Mesothelial cell of epicardium (in vitro differentiated cells): ENCODE results near the gene NTM. TPM values are rescaled to one million over a fixed set of nuclear protein-coding genes. Genes with fewer than 3 reads are reported as not detected.
"Not testable (repeated sequence)": the region's sequence is repeated elsewhere in the genome, so short reads cannot be mapped to it uniquely, and the experiment has no call there.

ENCODE experiments used
- DNase-seq, 2 experiments: peaks; one replicate each; pipeline ENCODE4 v3.0.0; 2021; ENCODE audit warnings: low spot score in 2 of 2; ENCODE audit not compliant: unreplicated experiment in 2 of 2
- H3K27ac Mint-ChIP-seq: 2 replicates; pipeline ENCODE4 v1.8.0; 2021; ENCODE audit warnings: mixed read lengths
- H3K27me3 Mint-ChIP-seq: 2 replicates; pipeline ENCODE4 v1.8.0; 2021; ENCODE audit warnings: low read depth, mixed read lengths
- H3K36me3 Mint-ChIP-seq: 2 replicates; pipeline ENCODE4 v1.8.0; 2021; ENCODE audit warnings: mixed read lengths
- H3K4me1 Mint-ChIP-seq: 2 replicates; pipeline ENCODE4 v1.8.0; 2021; ENCODE audit warnings: mixed read lengths
- H3K4me3 Mint-ChIP-seq: 2 replicates; pipeline ENCODE4 v1.8.0; 2021; ENCODE audit warnings: mild to moderate bottlenecking, moderate library complexity, mixed read lengths
- H3K9me3 Mint-ChIP-seq: 2 replicates; pipeline ENCODE4 v1.8.0; 2021; ENCODE audit warnings: mixed read lengths
- total RNA-seq: library from RNA; stranded (reverse); gene quantifications from 3 replicates; pipeline ENCODE4 v1.2.1, GENCODE V29; 2021
- TF ChIP-seq, protein P1 (sequence below): fragments of 200-600 bp; sonication (generic); IDR thresholded peaks from one replicate; pipeline ENCODE4 v1.5.0; 2021; ENCODE audit warnings: antibody characterized with exemption; ENCODE audit not compliant: unreplicated experiment

The NTM gene
- total RNA-seq, 1 donor from 2014 or later, result 3.9 TPM

DNA sequence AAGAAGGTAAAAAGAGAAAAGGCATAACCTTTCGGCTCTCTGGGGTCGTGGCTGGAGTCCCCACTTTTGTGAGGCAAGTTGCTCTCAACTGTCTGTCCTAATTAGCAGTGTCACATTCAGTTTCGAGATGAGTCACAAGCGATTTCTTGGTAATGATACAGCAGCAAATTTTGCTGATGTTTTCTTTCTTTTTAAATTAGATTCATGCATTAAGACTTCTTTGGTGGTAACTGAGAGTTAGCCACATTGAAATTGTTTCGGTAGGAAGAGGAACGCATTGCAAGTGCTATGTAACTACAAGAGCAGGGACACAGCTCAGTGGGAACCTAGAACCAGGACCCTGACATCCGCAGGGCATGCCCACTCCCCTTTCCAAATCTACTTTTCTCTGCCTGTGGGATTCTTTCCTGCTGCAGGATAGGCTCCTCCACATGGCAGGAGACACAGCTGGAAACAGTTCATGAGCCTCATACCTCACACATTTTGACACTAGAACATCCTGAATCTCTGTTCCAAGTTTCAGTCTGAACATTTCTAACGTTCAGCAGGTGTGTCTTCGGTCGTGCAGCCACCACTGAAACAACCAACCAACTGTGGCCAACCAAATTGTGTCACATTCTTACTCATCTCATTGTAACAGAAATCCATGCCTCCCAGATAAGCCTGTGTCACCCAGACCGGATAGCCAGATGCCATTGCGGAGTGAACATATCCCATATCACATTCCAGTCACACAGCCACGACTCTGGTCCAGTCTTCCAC is 987.6 kb downstream of the NTM start:
- no peak overlapping the region for H3K4me3 Mint-ChIP-seq
- H3K9me3 Mint-ChIP-seq, result no peaks in the 10 kb centered on the region
- H3K4me1 Mint-ChIP-seq, result no peaks in the 10 kb centered on the region
- TF ChIP-seq, protein P1, sequence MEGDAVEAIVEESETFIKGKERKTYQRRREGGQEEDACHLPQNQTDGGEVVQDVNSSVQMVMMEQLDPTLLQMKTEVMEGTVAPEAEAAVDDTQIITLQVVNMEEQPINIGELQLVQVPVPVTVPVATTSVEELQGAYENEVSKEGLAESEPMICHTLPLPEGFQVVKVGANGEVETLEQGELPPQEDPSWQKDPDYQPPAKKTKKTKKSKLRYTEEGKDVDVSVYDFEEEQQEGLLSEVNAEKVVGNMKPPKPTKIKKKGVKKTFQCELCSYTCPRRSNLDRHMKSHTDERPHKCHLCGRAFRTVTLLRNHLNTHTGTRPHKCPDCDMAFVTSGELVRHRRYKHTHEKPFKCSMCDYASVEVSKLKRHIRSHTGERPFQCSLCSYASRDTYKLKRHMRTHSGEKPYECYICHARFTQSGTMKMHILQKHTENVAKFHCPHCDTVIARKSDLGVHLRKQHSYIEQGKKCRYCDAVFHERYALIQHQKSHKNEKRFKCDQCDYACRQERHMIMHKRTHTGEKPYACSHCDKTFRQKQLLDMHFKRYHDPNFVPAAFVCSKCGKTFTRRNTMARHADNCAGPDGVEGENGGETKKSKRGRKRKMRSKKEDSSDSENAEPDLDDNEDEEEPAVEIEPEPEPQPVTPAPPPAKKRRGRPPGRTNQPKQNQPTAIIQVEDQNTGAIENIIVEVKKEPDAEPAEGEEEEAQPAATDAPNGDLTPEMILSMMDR, result no peak
- no peaks in the 10 kb centered on the region for H3K36me3 Mint-ChIP-seq
- no peak for DNase-seq
- peaks cover 49% of the 10 kb centered on the region for H3K27me3 Mint-ChIP-seq
- no peak overlapping the region for H3K27ac Mint-ChIP-seq

DNA sequence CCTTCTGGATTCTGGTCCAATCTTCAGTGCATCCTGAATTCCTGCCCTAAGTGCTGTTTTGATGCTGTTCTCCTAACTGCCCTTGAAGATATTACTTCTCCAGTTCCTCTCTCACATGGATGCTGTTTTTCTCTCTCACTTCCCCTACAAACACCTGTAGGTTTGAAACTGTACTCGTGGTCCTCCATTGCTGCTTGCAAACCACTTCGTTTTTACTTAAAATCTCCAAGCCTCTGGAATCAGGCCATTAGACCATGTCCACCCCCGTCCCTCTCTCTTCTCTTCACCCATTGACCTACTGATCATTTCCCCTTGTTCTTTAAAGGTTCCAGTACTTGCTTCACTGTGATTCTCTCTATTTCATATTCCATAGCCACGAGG is 988.1 kb downstream of the NTM start:
- Mint-ChIP-seq H3K4me1 (no peaks in the 10 kb centered on the region), H3K27ac (no peak overlapping the region), H3K4me3 (no peak overlapping the region), H3K9me3 (no peaks in the 10 kb centered on the region), H3K36me3 (no peaks in the 10 kb centered on the region), H3K27me3 (peaks cover 47% of the 10 kb centered on the region)
- DNase-seq, result no peak
- TF ChIP-seq, protein P1, result no peak

DNA sequence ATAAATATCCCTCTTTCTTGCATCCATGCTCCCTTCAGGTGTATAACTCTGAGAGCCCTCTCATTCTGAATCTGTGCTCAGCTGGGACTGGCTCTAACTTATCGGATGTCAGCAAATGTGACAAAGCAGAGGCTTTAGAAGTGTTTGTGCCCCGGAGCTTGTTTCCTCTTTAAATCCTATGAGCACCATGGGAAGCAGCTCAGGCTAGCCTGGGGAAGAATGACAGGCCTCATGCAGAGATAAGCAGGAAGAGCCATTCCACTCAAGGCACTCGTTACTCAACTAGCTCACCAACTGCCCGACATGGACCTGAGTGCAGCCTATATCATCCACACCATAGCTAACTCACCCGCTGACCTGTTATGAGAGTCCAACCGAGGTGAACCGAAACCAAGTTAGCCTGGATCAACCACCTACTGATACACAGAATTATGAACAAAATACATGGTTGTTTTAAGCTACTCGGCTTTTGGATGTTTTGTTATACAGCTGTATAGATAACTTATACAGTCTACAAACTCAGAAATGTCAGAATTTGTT is 990.7 kb downstream of the NTM start:
- no peak overlapping the region for H3K27ac Mint-ChIP-seq
- TF ChIP-seq, protein P1, result no peak
- H3K27me3 Mint-ChIP-seq, result peaks cover 36% of the 10 kb centered on the region
- no peaks in the 10 kb centered on the region for H3K36me3 Mint-ChIP-seq
- H3K4me3 Mint-ChIP-seq, result no peak overlapping the region
- no peaks in the 10 kb centered on the region for H3K4me1 Mint-ChIP-seq
- H3K9me3 Mint-ChIP-seq, result no peaks in the 10 kb centered on the region
- no peak for DNase-seq

DNA sequence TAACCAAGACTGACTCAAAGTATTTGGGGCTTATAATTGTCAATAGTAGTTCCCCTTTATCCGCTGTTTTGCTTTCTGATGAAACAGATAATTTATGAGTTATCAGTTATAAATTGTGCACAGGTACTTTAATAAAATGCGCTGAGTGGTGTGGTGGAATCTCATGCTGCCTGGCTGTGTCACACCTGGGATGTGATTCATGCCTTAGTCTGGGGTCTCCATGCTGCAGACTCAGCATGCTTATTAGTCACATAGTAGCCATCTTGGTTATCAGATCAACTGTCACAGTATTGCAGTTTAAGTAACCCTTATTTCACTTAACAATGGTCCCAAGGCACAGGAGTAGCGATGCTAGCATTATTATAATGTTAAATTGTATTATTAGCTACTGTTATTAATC is 995.2 kb downstream of the NTM start:
- H3K4me1 Mint-ChIP-seq, result no peaks in the 10 kb centered on the region
- H3K36me3 Mint-ChIP-seq, result no peaks in the 10 kb centered on the region
- peaks cover 23% of the 10 kb centered on the region for H3K27me3 Mint-ChIP-seq
- H3K4me3 Mint-ChIP-seq, result no peak overlapping the region
- DNase-seq, result no peak
- peaks cover 11% of the 10 kb centered on the region for H3K9me3 Mint-ChIP-seq
- TF ChIP-seq, protein P1, result no peak
- no peak overlapping the region for H3K27ac Mint-ChIP-seq

DNA sequence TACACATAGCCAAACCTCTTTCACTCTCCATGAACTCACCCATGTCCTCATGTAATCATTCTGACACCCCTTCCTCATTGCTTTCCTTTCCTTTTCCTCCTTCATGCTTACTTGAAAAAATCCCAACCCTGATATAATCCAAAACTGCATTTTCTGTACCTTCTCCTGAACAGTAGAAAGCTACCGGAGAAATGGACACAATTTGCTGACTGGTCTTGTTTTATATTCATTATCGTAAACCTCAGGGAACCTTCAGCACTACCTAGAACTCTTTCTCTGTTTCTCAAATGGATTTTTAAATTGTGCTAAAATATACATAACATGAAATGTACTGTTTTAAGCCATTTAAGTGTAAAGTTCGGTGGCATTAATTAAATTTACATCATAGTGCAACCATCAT is 996.9 kb downstream of the NTM start:
- Mint-ChIP-seq H3K27me3 (peaks cover 19% of the 10 kb centered on the region), H3K9me3 (peaks cover 11% of the 10 kb centered on the region), H3K27ac (no peak overlapping the region), H3K4me3 (no peak overlapping the region), H3K4me1 (no peaks in the 10 kb centered on the region), H3K36me3 (no peaks in the 10 kb centered on the region)
- TF ChIP-seq, protein P1, result no peak
- DNase-seq, result no peak

DNA sequence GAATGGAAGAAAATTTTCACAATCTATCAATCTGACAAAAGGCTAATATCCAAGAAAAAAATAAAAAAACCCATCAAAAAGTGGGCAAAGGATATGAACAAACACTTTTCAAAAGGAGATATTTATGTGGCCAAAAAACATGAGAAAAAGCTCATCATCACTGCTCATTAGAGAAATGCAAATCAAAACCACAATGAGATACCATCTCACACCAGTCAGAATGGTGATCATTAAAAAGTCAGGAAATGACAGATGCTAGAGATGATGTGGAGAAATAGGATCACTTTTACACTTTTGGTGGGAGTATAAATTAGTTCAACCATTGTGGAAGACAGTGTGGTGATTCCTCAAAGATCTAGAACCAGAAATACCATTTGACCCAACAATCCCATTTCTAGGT is 999.7 kb downstream of the NTM start:
- not testable (repeated sequence) for H3K4me3 Mint-ChIP-seq, H3K4me1 Mint-ChIP-seq, DNase-seq, H3K36me3 Mint-ChIP-seq, H3K27ac Mint-ChIP-seq
- peaks cover 22% of the 10 kb centered on the region for H3K27me3 Mint-ChIP-seq
- peaks cover 11% of the 10 kb centered on the region for H3K9me3 Mint-ChIP-seq
